Panc1 (cell line): ENCODE results near the gene TSPOAP1.

Experiments used
- TF ChIP-seq, protein P1 (sequence below): fragments of 450-650 bp; IDR thresholded peaks from 2 replicates; pipeline ENCODE4 v1.5.1; 2017; ENCODE audit warnings: mild to moderate bottlenecking
- TF ChIP-seq, protein P2 (sequence below), 2 experiments: IDR thresholded peaks; 2 replicates each; pipeline ENCODE4 v1.6.1; 2011 to 2012; ENCODE audit warnings: low read depth in 2 of 2, control low read depth in 1 of 2, low read length in 1 of 2, mild to moderate bottlenecking in 1 of 2, moderate library complexity in 1 of 2; ENCODE audit not compliant: insufficient read depth in 1 of 2

DNA sequence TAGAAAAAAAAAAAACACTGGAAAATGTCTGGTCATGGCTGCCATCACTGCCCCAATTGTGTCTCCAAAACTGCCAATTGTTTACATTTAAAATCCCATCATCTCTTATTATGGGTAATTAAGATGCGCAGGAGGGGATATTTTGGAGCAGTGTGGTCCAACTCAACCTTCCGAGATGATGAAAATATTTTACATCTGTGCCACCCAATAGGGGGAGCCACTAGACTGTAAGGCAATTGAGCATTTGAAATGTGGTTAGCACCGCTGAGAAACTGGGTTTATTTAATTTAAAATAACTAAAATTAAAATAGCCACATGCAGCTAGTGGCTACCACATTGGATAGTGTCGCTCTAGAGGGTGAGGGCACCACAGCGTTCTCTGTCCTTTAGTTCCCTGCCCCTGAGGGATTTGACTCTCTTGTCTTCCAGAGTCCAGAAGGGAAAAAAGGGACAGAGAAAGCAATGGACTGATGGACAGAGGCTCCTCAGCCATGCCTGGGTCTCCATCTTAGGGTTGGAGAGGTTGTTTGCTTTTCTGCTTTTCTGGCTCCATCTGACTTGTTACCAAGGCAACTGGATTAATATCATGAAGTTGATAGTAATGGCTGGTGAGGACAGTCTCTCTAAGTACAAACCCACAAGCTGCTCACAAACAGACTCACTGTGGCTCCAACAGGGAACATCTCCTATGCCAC lies 51.3 kb downstream of the TSPOAP1 start:
- TF ChIP-seq, protein P1, sequence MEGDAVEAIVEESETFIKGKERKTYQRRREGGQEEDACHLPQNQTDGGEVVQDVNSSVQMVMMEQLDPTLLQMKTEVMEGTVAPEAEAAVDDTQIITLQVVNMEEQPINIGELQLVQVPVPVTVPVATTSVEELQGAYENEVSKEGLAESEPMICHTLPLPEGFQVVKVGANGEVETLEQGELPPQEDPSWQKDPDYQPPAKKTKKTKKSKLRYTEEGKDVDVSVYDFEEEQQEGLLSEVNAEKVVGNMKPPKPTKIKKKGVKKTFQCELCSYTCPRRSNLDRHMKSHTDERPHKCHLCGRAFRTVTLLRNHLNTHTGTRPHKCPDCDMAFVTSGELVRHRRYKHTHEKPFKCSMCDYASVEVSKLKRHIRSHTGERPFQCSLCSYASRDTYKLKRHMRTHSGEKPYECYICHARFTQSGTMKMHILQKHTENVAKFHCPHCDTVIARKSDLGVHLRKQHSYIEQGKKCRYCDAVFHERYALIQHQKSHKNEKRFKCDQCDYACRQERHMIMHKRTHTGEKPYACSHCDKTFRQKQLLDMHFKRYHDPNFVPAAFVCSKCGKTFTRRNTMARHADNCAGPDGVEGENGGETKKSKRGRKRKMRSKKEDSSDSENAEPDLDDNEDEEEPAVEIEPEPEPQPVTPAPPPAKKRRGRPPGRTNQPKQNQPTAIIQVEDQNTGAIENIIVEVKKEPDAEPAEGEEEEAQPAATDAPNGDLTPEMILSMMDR = peak; percentile 63
- TF ChIP-seq, protein P2, sequence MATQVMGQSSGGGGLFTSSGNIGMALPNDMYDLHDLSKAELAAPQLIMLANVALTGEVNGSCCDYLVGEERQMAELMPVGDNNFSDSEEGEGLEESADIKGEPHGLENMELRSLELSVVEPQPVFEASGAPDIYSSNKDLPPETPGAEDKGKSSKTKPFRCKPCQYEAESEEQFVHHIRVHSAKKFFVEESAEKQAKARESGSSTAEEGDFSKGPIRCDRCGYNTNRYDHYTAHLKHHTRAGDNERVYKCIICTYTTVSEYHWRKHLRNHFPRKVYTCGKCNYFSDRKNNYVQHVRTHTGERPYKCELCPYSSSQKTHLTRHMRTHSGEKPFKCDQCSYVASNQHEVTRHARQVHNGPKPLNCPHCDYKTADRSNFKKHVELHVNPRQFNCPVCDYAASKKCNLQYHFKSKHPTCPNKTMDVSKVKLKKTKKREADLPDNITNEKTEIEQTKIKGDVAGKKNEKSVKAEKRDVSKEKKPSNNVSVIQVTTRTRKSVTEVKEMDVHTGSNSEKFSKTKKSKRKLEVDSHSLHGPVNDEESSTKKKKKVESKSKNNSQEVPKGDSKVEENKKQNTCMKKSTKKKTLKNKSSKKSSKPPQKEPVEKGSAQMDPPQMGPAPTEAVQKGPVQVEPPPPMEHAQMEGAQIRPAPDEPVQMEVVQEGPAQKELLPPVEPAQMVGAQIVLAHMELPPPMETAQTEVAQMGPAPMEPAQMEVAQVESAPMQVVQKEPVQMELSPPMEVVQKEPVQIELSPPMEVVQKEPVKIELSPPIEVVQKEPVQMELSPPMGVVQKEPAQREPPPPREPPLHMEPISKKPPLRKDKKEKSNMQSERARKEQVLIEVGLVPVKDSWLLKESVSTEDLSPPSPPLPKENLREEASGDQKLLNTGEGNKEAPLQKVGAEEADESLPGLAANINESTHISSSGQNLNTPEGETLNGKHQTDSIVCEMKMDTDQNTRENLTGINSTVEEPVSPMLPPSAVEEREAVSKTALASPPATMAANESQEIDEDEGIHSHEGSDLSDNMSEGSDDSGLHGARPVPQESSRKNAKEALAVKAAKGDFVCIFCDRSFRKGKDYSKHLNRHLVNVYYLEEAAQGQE (IDR thresholded peaks at IDR 0.05; ENCODE audit: insufficient read depth in 1 of 2, low read depth in 2 of 2, low read length in 1 of 2) = no peak
